Ovary (tissue), 3 donors: ENCODE measurements around the gene PRKAR2A.

Experiments used
- EP300 ChIP-seq: sonication (generic); formaldehyde crosslinking; IDR thresholded peaks from one replicate; pipeline ENCODE4 v1.6.1; 2017; ENCODE audit warnings: antibody characterized with exemption
- POLR2A ChIP-seq: fragments of 450-650 bp; IDR thresholded peaks from one replicate; pipeline ENCODE4 v1.6.1; 2017; ENCODE audit warnings: antibody characterized with exemption, mild to moderate bottlenecking, moderate library complexity
- TF ChIP-seq, protein P1 (sequence below), 3 donors: fragments of 450-650 bp in 2 of 3; fragments of 200-600 bp in 1 of 3; IDR thresholded peaks; one replicate each; pipeline versions ENCODE4 v1.5.1 to v1.8.0; 2016 to 2022; ENCODE audit warnings: antibody characterized with exemption in 3 of 3, mild to moderate bottlenecking in 1 of 3
- donor health status: DM: no; HTN: no; CAD: no.

DNA sequence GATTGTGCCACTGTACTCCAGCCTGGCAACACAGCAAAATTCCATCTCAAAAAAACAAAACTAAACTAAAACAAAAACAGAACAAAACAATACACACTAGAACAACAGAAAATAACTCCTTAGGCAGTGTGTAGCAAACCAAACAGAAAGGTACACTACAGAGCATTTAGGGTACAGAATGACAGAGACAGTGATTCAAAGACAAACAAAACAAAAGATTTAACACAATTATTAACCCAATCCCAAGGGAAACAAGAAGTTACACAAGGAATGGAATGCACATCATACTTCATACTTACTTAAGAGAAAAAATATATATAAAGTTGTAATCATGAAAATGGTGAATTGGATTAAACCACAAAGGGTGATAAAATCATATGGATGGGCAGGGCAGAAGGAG lies 38.1 kb upstream of the PRKAR2A start:
- TF ChIP-seq, protein P1, sequence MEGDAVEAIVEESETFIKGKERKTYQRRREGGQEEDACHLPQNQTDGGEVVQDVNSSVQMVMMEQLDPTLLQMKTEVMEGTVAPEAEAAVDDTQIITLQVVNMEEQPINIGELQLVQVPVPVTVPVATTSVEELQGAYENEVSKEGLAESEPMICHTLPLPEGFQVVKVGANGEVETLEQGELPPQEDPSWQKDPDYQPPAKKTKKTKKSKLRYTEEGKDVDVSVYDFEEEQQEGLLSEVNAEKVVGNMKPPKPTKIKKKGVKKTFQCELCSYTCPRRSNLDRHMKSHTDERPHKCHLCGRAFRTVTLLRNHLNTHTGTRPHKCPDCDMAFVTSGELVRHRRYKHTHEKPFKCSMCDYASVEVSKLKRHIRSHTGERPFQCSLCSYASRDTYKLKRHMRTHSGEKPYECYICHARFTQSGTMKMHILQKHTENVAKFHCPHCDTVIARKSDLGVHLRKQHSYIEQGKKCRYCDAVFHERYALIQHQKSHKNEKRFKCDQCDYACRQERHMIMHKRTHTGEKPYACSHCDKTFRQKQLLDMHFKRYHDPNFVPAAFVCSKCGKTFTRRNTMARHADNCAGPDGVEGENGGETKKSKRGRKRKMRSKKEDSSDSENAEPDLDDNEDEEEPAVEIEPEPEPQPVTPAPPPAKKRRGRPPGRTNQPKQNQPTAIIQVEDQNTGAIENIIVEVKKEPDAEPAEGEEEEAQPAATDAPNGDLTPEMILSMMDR (IDR thresholded peaks at IDR 0.05): no peak
- TF ChIP-seq POLR2A (no peak), EP300 (no peak)
